Left hindlimb (tissue), 1 donor: ENCODE data around the gene C19orf67.
A peak's percentile ranks its signal among the peaks of the same experiment; 100 is the strongest.
"Not testable (repeated sequence)": the region's sequence is repeated elsewhere in the genome, so short reads cannot be mapped to it uniquely, and the experiment has no call there.

Experiments
- DNase-seq: peaks from one replicate; pipeline ENCODE4 v3.0.0-alpha.2; 2018

The C19orf67 gene

DNA sequence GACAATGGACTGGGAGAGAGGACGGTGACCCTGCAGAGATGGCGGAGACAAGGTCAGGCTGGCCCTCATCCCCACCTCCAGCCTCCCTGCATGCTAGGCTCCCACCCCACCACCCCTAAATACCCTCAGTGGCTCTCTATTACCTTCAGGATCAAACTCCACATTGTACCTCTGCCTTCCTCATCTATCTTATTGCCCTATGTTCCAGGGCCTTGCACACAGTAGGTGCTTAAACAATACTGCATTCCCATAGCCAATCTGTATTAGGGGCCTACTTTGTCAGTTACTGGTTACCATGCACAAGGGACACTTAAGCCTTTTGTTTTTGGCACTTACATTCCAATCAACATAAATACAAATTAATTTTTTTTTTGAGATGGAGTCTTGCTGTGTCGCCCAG, 30.2 kb downstream of the C19orf67 start:
- no peak for DNase-seq

DNA sequence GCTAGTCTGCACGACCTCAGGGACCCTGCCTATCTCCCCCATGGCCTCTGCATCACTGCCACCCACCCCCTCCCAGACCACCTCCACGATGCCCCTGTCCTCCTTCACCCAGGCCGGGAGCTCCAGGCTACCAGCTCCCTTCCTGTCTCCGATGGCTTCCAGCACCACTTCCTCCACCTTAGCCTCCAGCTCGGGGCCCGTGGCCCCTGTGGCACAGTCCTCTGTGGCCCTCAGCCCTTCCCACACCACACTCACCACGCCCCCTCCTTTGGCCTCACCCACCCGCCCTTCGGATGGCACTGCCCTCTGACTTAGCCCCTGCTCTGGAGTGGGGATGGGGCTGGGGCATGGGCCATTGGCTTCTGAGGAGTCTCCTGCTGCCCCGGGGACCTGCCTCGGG, 30.9 kb downstream of the C19orf67 start:
- DNase-seq, result no peak

DNA sequence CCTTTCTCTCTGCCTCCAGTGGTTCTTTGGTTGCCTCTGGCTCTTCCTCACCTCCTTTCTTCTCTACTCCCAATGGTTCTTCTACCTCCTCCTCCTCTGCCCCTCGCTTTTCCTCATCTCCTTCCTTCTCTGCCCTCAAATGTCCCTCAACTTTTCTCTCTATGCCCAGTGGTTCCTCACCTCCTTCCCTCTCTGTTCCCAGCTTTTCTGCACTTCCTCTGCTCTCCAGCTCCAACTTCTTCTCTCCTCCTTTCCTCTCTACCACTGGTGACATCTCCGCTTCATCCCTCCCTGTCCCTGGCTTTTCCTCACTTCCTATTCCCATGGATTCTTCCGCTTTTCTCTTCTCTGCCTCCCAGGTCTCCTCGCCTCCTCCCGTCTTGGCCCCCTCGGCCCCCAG, 31.5 kb downstream of the C19orf67 start:
- no peak for DNase-seq

DNA sequence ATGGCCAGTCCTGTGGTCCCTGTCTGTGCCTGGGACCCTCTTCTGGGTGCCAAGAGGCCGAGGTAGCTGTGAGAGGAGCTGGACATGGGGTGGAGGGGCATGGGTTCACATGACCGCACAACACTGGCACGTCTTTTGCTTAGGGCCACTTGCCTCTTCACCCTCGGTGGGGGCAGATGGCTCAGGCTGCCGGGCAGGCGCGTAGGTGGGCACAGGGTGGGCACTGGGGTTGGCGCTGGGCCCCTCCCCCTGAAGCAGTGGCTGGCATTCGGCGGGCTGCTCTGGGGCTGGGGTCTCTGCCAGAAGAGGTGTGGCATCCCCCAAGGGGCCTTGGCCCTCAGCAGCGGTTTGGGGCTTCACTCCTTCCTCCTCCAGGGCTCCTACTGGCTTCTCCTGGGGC, 32.1 kb downstream of the C19orf67 start:
- DNase-seq, result no peak

DNA sequence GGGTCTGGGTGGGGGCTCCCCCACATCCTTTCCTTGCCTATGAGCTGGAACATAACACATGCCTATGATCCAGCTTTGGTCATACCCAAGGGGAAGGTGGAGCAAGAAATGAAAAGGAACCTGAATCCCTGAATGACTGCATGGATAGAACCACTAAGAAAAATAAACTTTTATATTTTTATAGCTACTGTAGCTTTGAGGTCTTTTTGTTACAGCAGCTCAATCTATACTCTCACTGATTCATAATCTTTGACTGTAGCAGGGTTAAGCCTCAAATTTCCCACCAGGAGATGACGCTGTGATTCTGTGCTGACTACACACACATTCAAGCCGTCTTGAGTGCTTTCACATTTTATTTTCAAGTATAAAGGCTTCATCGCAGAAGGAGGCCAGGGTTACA, 32.6 kb downstream of the C19orf67 start:
- DNase-seq, result no peak

DNA sequence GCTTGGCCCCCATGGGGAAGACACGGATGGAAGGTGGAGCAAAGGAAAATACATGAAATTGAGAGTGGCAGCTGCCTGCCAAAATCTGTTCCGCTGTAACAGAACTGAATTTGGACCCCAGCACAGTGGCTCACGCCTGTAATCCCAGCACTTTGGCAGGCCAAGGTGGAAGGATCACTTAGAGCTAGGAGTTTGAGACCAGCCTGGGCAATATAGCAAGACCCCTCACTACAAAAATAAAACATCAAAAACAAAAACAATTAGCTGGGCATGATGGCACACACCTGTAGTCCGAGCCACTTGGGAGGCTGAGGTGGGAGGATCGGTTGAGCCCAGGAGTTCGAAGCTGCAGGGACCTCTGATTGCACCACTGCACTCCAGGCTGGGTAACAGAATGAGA, 33.1 kb downstream of the C19orf67 start:
- no peak for DNase-seq

DNA sequence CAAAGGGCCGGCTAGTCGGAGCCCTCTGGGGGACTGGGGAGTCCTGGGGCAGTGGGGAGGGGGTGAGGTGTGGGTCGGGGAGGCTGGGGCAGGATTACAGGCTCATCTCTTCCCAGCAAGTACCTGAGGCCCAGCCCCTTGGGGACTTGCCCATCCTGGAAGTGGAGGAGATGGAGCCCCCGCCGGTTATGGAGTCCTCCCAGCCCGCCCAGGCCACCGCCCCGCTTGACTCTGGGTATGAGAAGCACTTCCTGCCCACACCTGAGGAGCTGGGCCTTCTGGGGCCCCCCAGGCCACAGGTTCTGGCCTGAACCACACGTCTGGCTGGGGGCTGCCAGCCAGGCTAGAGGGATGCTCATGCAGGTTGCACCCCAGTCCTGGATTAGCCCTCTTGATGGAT, 33.6 kb downstream of the C19orf67 start:
- no peak for DNase-seq

DNA sequence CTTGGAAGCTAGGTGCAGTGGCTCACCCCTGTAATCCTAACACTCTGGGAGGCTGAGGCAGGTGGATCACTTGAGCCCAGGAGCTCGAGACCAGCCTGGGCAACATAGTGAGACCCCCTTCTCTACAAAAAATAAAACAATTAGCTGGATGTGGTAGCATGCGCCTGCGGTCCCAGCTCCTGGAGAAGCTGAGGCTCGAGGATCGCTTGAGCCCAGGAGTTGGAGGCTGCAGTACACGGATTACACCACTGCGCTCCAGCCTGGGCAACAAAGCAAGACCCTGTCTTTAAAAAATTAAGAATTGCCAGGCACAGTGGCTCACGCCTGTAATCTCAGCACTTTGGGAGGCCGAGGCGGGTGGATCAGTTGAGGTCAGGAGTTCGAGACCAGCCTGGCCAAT, 34.6 kb downstream of the C19orf67 start:
- not testable (repeated sequence) for DNase-seq

DNA sequence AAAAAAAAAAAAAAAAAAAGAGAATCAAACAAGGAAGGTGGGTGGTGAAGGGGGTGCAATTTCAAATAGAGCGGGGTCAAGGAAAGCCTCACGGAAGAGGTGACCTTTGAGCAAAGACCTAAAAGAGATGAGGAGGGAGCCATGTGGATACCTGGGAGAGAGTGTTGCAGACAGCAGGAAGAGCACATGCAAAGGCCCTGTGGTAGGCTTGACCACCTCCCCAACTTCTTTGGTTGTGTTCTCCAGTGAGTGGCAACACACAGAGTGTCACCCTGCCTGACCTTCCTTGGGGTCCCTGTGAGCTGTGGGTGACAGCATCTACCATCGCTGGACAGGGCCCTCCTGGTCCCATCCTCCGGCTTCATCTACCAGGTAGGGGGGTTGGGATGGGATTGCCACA, 35.1 kb downstream of the C19orf67 start:
- no peak for DNase-seq

DNA sequence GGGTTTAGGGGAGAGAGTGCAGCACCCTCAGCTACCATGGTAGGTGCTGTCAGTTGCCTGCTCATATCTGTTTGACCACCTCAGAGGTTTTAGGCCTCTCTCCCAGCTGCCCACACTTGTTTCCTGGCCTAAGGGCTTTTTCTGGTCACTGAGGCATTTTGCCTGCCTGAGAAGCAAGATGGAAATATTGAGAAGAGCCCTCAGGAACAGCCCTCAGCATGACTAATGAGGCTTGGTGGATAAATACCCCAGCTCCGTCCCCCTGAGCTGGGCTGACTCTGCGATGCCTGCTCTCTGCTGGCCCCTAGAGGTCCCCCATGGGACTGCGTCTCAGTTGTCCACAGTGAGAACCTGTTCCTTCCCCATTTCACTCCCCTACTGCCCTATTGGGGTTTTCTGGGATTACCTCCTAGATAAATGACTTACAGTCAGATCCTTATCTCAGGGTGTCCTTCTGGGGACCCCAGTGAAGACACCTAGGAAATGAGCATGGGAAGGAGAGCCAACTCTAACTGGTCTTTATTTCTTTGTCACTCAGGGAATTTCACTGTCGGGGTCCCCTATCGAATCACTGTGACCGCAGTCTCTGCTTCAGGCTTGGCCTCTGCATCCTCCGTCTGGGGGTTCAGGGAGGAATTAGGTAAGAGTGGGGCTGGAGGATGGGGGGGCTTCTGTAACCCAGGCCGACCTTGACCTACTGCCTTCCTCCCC, 37.0 kb downstream of the C19orf67 start:
- DNase-seq, result no peak

DNA sequence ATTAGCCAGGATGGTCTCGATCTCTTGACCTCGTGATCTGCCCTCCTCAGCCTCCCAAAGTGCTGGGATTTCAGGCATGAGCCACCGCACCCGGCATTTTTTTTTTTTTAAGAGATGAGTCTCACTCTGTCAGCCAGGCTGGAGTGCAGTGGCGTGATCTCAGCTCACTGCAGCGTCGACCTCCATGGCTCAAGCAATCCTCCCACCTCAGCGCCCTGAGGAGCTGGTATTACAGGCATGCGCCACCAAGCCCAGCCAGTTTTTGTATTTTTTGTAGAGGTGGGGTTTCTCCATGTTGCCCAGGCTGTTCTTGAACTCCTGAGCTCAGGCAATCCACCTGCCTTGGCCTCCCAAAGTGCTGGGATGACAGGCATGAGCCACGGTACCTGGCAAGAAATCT, 37.7 kb downstream of the C19orf67 start:
- DNase-seq, result not testable (repeated sequence)

DNA sequence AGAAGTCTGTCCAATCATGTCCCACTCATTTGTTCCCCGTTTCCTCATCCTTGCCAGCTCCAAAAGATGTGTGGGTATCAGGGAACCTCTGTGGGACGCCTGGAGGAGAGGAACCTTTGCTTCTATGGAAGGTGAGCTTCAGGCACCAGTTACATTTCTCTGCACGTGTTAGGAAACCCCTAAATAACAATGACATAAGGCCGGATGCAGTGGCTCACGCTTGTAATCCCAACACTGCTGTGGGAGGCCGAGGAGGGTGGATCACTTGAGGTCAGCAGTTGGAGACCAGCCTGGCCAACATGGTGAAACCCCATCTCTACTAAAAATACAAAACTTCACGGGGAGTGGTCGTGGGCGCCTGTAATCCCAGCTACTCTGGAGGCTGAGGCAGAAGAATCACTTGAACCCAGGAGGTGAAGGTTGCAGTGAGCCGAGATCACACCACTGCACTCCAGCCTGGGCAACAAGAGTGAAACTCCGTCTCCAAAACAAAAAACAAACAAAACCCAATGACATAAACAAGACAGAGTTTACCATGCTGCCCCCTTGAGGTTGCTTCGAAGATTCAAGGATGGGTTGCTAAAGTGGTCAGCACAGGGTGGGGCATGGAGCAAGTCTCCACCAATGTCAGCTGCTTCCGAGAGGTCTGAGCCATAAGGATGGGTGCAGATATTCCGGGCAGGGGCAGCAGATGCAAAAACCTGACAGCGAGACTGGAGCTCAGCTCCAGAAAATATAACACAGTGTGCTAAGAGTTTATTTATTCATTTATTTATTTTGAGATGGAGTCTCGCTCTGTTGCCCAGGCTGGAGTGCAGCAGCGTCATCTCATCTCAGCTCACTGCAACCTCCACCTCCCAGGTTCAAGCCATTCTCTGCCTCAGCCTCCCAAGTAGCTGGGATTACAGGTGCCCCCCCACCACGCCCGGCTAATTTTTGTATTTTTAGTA, 42.6 kb downstream of the C19orf67 start:
- DNase-seq, result peak; percentile 59

DNA sequence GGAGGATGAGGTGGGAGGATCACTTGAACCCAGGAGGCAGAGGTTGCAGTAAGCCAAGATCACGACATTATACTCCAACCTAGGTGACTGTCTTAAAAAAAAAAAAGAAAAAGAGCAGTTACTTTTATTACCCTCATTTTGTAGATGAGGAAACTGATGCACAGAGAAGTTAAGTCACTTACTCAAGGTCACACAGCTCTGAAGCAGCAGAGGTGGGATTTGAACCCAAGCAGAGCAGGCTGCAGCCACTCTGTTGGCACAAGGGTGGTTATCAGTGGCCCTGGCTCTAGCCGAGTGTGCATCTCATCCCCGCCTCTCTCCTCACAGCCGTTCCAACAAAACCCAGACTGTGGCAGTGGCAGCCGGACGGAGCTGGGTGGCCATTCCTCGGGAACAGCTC, 46.4 kb downstream of the C19orf67 start:
- no peak for DNase-seq

DNA sequence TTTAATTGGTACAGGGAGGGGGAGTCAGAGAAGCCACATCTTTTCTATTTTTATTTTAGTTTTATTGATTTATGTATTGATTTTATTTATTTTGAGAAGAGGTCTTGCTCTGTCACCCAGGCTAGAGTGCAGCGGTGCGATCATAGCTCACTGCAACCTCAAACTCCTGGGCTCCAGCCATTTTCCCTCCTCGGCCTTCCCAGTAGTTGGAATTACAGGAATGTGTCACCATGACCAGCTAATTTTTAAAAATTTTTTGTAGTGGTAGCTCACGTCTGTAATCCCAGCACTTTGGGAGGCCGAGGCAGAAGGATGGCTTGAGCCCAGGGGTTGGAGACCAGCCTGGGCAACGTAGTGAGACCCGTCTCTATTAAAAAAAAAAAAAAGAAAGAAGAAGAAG, 49.9 kb downstream of the C19orf67 start:
- DNase-seq, result no peak

DNA sequence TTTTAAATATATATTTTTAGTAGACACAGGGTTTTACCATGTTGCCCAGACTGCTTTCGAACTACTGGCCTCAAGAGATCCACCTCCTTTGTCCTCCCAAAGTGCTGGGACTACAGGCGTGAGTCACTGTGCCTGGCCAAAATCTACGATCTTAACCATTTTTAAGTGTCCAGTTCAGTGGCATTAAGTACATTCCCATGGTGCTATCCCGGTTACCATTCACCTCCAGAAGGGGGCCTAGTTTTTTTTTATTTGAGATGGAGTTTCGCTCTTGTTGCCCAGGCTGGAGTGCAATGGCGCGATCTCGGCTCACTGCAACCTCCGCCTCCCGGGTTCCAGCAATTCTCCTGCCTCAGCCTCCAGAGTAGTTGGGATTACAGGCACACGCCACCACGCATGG, 50.4 kb downstream of the C19orf67 start:
- DNase-seq, result not testable (repeated sequence)

DNA sequence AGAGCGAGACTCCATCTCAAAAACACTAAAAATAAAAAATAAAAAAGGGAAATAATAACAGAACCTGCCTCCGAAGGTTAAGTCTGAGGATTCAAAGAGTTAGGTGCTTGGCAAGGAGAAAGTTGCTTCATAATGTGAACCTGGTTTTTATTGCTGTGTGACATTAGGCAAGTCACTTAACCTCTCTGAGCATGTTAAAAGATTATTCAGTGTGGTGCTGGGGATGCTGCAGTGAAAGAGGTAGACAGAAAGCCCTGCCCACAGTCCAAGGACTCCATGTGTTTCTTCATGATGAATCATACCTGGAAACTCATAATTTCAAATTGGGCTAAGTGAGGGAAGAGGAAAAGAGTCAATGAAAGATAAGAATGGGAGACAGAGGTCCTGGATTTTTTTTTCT, 51.6 kb downstream of the C19orf67 start:
- DNase-seq, result no peak

DNA sequence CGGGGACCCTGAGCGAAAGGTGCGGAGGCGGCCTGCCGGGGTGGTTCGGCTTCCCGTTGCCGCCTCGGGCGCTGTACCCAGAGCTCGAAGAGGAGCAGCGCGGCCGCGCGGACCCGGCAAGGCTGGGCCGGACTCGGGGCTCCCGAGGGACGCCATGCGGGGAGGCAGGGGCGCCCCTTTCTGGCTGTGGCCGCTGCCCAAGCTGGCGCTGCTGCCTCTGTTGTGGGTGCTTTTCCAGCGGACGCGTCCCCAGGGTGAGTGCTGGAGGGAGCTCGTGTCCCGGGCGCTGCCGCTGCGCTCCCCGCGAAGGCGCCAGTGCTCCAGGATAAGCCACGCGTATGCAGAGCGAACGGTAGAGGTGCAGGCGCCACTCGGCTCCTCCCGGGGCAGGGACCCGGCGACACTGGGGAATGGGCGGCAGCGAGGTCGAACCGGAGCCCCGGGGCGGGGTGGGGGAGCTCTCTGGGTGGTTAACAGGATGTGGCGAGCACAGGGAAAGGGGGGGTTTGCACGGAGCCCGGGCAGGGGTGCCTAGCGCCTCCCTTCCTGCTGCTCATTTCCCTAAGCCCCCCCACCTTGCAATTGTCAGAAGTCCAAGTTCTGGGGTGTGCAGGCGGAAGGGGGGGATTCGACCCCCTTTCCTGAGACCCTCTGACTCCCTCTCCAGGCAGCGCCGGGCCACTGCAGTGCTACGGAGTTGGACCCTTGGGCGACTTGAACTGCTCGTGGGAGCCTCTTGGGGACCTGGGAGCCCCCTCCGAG, 53.7 kb downstream of the C19orf67 start, which contains the start of gene IL27RA:
TSS of gene IL27RA (plus strand) at position 44 of the 762 bp plus-strand sequence. CDS start at position 155, 111 bp downstream.
- peak; percentile 75 for DNase-seq
